Urothelium cell line (cell line): ENCODE measurements around the gene MS4A12.
"Not testable (repeated sequence)": the region's sequence is repeated elsewhere in the genome, so short reads cannot be mapped to it uniquely, and the experiment has no call there.

Source experiments
- DNase-seq: peaks from one replicate; pipeline ENCODE4 v3.0.0; 2011; ENCODE audit warnings: low spot score, mixed read lengths
- FAIRE-seq: peaks from 2 replicates; lab custom pipeline; 2011; peaks lifted over from hg19 to GRCh38; lab: Jason Lieb, UNC

Gene MS4A12, protein sequence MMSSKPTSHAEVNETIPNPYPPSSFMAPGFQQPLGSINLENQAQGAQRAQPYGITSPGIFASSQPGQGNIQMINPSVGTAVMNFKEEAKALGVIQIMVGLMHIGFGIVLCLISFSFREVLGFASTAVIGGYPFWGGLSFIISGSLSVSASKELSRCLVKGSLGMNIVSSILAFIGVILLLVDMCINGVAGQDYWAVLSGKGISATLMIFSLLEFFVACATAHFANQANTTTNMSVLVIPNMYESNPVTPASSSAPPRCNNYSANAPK

DNA sequence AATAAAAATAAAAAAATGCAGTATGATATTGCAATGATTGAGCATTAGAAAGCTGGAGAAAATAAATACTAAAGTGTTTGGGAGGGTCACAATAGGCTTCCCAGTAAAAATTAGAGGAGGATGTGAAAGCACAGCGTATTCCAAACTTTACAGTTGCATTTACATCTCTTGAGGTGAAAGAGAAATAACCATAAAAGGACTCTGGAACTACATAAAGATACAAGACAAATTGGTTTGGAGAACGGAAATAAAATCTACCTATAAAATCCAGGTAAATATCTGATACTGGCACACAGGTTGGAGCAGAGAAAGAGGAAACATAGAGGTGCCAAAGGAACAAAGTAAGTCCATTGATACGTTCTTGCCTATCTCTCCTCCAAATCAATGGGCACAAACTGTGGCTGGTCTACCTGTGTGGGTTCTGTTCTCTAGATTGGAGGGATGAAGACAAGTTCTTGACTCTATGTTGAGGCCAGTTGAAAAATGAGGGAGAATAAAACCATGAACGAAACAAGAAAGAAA, at the start of gene MS4A12:
Gene MS4A12 (plus strand): TSS at position 291 of the 522 bp plus-strand sequence. CDS start 4,541 bp downstream, outside the sequence.
- FAIRE-seq (no peak), DNase-seq (no peak)

DNA sequence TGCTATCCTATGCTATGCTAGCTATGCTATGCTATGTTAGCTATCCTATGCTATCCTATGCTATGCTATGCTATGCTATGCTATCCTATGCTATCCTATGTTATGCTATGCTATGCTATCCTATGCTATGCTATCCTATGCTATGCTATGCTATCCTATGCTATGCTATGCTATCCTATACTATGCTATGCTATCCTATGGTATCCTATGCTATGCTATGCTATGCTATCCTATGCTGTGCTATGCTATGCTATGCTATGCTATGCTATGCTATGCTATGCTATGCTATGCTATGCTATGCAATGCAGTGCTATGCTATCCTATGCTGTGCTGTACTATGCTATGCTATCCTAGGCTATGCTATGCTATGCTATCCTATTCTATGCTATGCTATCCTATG, 45.5 kb upstream of the MS4A12 start:
- peak; percentile 35 for FAIRE-seq
- no peak for DNase-seq

DNA sequence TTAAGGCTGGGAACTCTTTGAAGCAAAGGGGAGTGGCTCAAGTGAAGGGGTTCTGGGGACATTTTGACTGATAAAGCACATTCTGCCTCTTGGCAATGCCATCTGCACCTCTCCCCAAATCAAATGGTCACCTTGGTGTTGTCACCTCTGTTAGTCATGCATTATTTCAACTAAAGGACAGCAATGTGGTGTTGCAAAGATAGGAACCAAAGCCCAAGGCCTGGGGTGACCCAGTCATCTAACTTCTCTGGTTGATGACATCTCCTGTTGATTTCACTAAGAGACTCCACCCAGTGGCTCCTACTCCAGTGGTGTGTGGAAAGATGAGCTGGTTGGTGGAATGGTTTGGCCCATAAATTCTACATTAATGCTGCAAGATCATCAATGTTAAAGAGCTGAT, 44.7 kb upstream of the MS4A12 start:
- no peak for FAIRE-seq

DNA sequence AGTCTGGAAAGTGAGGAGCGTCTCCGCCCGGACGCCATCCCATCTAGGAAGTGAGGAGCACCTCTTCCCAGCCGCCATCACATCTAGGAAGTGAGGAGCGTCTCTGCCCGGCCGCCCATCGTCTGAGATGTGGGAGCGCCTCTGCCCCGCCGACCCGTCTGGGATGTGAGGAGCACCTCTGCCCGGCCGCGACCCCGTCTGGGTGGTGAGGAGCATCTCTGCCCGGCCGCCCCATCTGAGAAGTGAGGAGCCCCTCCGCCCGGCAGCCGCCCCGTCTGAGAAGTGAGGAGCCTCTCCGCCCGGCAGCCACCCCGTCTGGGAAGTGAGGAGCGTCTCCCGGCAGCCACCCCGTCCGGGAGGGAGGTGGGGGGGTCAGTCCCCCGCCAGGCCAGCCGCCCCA, 41.4 kb upstream of the MS4A12 start:
- not testable (repeated sequence) for DNase-seq, FAIRE-seq

More for the DNA sequence above, 44.7 kb upstream of the MS4A12 start:
- no peak for DNase-seq

DNA sequence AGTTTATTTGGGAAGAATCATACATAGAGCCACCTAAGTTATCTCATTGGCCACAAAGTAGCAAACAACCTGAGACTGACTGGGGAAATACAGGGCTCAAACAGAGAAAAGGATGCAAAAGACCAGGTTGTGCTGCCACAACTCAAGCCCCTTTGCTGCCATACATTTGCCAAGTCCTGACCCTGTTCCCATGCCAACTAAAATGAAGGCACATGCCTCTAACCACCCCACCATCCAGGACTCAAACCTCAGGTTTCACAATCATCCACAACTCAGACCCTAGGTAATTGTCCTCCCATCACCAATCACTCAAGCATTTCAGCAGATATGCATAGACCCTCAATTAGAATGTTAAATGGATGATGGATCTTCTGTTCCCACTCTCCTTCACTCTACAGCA, 38.4 kb upstream of the MS4A12 start:
- FAIRE-seq (no peak), DNase-seq (no peak)

DNA sequence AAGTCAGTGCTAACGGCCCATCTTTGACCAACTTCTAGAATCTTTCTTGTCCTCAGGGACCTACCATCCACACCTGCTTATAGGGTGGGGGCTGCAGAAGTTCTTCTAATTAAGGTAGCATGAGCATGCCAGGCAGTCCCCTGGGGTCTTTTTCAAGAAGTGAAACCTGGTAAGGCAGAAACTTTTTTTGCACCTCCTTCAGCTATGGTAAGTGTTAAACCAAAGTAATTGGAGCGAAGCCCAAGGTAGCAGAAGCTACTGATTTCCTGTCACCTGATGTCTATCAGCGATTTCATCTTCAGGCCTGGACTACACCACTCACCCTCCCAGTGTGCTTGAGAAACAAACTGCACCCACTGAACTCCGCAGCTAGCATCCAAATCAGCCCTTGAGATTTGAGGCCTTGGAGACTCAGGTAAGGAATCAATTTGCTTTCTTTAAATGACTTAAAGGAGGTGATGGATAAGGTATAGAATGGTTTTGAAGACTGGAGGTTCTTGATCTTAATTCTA, 37.0 kb upstream of the MS4A12 start, which contains the start of gene MS4A1:
Gene MS4A1 (plus strand): TSS at position 317 of the 512 bp plus-strand sequence. CDS start 6,528 bp downstream, outside the sequence.
- DNase-seq (no peak), FAIRE-seq (no peak)

DNA sequence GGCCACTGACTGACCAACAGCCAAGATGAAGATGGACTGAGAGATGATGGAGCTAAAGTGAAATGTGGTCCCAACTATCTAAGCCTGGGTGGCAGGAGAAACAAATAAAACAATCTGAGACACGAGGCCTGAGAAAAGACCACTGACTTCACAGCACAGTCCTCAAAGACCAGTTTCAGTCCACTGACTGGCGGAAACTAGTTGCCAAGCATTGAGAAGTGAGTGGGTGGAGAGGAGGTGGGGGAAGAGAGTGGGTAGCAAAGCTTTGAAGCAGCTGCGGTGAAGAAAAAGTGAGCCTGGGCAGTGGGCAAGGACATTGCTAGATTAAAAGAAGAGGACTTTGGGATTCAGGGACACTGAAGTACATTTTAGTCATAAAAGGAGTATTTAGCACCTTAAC, 35.0 kb upstream of the MS4A12 start:
- DNase-seq (no peak), FAIRE-seq (no peak)

DNA sequence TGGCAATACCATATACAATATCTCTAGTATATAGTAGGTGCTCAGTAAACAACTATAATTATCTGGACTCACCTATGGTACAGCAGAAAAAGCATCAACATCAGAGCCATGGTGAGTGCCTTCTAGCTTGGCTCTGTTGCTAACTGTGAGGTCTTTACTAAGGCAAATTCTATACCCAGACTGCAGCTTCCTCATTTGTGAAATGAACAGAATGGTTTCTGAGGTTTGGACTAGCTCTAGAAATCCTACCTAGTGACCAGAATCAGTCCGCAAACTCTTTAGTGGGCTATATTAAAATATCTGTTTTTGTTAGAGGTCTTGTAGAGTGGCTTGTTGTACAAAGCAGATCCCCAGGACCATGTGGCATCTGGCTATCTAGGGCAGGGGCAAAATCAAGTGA, 33.2 kb upstream of the MS4A12 start:
- no peak for FAIRE-seq
- no peak for DNase-seq

DNA sequence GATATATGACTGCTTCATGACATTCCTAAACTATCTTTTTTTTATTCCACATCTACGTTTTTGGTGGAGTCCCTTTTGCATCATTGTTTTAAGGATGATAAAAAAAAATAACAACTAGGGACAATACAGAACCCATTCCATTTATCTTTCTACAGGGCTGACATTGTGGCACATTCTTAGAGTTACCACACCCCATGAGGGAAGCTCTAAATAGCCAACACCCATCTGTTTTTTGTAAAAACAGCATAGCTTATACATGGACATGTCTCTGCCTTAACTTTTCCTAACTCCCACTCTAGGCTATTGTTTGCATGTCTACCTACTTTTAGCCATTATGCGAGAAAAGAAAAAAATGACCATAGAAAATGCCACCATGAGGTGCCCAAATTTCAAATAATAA, 23.7 kb upstream of the MS4A12 start:
- no peak for FAIRE-seq

DNA sequence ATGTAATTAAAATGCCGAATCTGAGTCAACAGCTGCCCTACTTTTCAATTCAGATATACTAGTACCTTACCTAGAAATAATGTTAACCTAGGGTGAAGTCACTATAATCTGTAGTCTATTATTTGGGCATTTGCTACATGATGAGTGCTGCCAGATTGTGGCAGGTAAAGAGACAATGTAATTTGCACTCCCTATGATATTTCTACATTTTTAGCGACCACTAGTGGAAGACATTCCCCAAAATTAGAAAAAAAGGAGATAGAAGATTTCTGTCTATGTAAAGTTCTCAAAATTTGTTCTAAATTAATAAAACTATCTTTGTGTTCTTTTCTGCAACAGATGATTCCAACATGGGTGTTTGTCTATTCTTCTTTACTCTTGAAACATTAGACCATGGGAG, 22.9 kb upstream of the MS4A12 start:
- DNase-seq = no peak
- no peak for FAIRE-seq

More for the DNA sequence above, 23.7 kb upstream of the MS4A12 start:
- no peak for DNase-seq

DNA sequence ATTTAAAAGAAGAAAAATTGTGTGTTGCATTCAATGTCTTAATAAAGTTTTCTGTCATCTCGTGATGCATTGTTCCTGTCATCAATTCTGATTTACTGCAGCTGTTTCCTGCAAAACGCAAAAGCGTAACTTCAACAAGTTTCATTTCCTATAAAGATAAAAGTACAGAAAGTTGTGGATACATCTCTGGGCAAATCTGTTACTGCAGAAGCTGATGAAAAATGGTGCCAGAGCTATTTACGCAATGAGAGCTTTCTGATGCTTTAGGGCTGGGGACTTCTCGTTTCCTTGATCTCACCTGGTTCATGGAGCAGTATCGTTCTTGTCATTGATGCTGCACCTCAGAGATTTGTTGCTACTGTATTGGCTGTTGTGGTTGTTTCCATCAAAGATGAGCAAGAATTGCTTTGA, 15.5 kb upstream of the MS4A12 start:
- FAIRE-seq = no peak
- no peak for DNase-seq

DNA sequence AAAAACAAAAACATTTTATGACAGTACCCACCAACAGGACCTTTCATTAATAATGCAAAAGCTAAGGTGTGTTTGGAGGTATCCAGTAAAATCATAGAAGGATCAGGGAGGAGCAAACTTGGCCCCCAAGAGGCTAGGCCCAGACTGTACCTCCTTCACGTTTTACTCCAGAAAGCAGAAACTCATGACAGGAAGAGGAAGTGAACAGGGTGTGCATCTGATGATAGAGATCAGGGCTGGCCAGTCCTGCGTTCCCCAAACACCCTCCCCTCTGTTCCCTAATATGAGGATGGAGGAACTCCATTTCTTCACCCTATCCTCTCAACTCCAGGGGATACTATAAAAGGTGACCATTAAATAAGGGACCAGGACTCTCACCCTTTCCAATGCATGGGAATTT, 10.2 kb upstream of the MS4A12 start:
- no peak for DNase-seq

DNA sequence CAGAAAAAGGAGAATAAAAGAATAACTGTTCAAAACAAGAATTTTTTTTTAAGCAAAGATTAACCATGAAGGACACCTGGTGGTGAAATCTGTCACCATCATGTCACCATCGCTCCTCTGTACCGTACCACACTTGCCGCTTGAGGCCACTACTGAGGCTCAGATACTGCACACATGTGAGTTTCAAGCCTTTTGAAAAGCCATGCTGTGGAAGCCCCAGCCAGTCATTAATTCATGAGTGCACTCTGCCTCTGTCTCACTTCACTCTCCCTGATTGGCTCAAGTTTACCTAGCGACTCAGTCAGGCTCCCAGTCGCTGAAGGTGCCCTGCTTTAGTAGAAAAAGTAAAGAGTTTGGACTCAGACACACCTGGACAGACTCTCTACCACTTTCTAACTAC, 6.6 kb upstream of the MS4A12 start:
- DNase-seq = peak; percentile 63
- FAIRE-seq = no peak

More for the DNA sequence above, 10.2 kb upstream of the MS4A12 start:
- no peak for FAIRE-seq

DNA sequence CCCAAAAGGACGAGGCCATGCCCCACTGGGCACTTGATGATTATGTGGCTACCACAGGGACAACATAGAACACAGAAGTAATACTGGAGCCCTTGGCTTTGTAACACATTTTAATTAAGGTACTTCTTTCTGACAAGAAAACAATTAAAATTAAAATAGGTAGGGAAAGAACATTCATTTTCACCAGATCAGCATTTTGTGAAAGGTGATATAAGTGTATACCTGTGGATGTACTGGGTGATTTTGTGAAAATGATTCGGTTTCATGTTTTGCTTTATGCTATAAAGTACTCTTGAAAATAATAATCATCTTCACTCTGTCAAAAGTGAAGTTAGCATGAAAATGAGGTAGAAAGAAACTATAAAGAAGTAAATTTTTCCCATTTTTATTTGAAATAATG, 876 bp downstream of the MS4A12 start:
- DNase-seq (no peak), FAIRE-seq (no peak)

DNA sequence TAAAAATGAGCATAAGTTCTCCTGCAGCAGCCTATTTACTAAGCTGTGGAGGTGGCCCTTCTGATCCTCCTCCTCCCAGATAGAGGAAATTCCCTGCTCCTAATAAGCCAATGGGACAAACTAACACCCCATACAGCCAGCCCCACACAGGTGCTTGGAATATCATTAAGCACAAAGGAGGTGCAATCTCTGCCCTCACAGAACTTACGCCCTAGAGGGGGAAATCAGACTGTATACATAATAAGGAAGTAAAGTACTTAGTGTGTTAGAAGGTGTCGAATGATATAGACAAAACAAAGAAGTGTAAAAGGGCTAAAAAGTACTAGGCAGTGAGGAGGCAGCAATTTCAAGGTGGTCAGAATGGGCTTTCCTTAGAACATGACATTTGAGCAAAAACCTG, 5.8 kb downstream of the MS4A12 start:
- no peak for DNase-seq
- no peak for FAIRE-seq

DNA sequence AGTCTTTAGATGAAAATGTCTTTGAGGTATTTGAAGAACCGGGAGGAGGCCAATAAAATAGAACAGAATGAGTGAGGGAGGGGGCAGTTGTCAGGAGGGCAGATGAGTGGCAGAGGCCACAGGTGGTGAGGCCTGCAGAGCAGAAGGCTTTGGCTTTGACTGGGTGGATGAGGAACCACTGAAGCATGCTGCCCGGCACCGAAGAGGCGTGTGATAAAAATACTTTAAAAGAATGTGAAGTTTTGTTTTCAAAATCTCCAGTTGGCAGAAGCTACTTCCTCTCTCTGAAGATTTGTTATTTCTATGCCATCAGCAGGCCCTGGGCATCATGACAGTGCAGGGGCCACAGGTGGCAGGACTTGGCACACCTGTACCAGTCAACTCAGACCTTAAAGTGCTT, 6.3 kb downstream of the MS4A12 start:
- peak; percentile 18 for DNase-seq
- FAIRE-seq = no peak

DNA sequence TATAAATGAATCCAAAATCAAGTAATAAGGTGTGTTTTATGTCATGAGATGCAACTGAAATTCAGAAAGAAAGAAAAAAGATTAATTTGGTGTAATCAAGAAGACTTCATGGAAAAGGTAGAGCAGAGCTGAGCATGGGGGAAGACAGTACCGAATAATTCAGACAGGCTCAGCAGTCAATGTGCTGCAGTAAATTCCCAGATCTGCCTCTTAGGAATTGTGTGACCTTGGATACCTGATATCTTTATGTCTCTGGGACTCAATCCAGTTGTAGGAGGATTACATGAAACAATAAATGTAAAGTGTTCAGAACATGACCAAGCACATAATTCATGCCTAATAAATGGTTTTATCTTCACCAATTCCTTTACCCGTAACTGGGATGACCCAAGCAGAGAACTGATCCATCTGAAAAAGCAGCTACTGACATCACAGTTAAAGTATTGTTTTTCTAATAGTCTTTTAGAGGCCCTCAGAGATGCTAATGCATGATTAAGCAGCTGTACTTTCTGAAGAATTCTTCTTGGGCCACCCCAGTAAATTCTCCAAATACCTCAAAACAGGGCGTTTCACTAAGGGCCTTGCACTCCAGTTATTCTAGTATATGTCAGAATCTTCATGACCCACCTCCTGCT, 7.8 kb downstream of the MS4A12 start:
- FAIRE-seq = no peak

DNA sequence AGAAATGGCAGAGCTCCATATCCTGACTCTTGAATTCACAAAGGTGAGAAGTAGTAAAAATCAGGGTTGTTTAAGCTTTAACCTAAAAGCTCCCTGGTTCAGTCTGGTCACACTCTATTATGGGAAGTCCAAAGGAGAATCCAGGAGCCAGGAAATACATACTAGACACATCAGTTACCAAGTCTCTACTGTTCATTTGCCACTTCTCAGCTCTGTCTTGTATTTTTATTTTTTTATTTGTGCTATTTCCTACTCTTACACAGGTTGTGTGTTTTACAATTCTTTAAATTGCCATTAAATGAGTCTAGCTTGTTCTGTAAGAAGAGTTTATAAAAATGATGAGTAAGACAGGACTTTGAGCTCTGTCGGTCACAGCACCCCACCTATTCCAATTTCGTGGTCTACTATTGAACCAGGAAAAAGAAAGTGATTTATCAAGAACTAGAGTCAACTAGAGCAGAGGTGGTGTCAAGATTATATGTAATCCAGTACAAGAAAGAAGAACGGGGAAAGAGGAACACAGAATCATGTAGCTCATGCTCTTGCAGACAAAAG, 9.7 kb downstream of the MS4A12 start:
- no peak for DNase-seq
- no peak for FAIRE-seq

More for the DNA sequence above, 7.8 kb downstream of the MS4A12 start:
- DNase-seq = peak; percentile 14

DNA sequence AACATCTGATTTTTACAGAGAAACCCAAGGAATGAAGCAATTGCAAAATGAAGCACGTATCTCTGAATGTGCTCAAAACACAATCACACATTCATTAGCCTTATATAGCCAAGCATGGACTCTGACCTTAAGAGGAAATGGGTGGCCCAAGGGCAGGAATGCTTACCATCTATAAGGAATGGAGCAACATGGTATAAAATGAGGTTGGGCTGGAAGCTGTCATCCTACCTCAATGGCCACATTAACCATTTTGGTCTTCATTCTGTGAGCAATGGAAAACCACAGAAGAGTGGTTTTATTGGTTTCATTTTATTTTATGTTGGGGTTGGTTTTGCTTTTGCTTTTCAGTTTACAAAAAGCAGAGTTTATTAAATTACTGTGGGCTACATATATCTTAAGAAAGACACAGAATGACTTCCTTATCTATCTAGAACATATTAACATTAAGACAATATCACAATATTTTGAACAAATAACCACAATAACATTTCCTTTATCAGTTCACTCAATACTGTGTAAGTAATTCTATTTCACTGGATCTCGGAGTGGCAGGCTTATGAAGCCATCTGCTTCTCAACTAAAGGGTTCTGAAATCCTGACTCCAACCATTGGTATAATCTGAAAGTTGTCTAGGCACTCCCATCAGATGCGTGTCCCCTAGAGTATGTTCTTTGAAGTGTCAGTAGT, 11.8 kb downstream of the MS4A12 start:
- DNase-seq = no peak
- FAIRE-seq = no peak

DNA sequence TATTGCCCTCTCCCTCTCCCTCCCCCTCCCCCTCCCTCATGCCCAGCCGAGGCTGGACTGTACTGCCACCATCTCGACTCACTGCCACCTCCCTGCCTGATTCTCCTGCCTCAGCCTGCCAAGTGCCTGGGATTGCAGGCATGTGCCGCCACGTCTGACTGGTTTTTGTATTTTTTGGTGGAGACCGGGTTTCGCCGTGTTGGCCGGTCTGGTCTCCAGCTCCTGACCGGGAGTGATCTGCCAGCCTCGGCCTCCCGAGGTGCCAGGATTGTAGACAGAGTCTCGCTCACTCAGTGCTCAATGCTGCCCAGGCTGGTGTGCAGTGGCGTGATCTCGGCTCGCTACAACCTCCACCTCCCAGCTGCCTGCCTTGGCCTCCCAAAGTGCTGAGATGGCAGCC, 17.0 kb downstream of the MS4A12 start:
- not testable (repeated sequence) for DNase-seq, FAIRE-seq

DNA sequence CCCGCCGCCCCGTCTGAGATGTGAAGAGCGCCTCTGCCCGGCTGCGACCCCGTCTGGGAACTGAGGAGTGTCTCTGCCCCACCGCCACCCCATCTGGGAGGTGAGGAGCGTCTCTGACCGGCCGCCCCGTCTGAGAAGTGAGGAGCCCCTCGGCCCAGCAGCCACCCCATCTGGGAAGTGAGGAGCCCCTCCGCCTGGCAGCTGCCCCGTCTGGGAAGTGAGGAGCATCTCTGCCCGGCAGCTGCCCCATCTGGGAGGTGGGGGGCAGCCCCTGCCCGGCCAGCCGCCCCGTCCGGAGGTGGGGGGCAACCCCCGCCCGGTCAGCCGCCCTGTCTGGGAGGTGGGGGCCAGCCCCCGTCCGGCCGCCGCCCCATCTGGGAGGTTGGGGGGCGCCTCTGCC, 17.6 kb downstream of the MS4A12 start:
- DNase-seq, FAIRE-seq: not testable (repeated sequence)
